Colon (tissue), 2 donors: ENCODE measurements around the gene CRACR2A.

ENCODE experiments used
- FAIRE-seq: peaks from 2 replicates; lab custom pipeline; 2012; peaks lifted over from hg19 to GRCh38; lab: Jason Lieb, UNC
- donor health status: control.
- donor health status: control.

Gene CRACR2A

DNA sequence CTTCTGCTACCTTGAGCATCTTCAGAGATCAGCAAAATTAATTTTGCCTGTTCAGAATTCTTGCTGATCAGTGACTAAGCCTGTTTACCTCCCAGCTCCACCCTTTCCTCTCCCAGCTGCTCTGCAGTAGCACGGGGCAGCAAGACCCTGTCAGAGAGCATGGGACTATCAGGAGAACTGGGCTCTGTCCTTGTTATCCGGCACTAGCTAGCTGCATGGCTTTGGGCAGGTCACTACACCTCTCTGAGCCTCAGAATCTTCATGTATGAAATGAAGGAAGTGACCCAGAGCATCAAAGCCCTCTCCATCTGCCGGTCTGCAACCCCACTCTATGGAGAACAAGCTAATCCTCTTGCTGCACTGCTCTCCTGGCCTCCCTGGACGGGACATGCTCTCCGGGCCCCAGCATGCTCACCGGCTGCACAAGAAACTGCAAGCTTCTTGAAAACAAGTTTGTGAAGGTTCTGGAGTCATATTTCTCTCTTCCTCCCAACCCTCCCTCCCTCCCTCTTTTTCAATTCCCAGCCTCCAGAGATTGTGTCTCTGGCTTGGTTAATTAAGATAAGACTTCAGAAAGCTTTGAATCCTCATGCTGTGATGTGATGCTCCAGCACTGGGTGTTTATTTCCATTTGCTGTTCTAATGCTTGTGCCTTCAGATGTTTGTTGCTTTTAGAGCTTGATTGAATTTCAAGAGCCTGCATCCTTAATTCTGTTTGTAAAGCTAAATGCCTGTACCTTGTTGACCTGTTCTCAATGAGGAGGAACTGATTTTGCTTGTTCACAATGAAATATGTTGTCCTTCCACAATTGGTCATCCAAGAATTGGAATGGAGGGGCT lies 101.1 kb downstream of the CRACR2A start:
- FAIRE-seq, result no peak

DNA sequence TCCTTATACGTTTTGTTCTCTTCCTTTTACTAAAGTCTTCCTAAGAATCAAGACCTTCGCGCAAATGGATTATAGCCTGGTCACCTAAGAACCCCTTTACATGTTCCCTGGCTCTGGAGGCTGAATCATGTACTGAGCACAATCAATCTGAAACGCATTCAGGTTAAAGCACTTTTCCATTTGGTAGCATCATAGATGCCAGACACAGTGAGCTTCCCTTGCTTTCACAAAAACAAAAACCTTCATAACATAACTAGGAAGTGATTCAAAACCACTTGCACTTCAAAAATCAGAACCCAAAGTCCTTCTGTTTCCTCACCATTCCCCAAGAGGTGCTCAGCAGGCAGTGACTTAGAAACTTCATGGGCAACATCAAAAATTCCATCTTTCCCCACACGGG lies 105.4 kb downstream of the CRACR2A start:
- no peak for FAIRE-seq

DNA sequence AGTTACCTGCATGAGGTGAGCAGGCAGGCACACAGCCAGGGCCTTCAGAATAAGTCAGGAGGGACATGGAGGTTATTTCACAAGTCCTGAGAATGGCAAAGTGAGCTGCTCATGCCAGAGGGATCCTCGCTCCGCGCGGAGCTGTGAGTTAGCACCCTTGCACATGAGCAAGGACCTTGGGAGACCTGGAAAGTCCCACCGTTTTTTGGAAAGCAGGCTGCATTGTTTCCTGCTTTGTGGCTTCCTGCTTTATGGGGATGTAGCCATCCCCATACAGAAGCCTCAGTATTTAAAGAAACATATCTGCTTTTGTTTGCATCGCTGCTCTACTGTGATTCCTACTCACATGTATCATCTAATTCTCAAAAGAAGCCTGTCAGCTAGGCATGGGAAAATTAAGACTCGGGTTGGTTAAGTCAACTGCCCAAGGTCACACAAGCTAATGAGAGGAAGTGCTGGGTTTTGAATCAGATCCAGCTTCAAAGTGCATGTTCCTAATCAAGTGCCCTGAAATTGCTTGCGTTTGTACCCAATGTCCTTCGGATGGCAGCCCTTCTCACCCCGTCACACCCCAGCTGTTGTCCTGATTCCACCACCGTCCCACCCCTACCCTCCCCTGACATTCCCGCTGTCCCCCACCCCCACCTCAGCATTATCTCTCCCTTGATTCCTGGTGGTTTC lies 106.2 kb downstream of the CRACR2A start:
- no peak for FAIRE-seq

DNA sequence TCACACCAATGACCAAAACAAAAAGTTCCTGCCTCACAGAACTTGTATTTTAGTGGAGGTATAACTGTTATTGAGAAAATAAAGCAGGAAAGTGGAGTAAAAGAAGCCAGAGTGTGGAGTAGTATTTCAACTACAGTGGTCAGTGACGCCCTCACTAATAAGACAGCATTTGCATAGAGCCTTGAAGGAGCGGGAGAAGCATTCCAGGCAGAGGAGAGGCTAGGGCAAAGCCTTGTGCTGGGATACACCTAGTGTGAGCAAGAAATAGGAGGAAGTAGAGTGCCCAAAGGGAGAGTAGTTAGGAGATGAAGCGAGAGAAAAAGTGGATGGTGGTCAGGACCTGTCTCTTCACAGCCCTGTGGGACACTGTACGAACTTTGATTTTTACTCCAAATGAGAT lies 107.8 kb downstream of the CRACR2A start:
- no peak for FAIRE-seq

DNA sequence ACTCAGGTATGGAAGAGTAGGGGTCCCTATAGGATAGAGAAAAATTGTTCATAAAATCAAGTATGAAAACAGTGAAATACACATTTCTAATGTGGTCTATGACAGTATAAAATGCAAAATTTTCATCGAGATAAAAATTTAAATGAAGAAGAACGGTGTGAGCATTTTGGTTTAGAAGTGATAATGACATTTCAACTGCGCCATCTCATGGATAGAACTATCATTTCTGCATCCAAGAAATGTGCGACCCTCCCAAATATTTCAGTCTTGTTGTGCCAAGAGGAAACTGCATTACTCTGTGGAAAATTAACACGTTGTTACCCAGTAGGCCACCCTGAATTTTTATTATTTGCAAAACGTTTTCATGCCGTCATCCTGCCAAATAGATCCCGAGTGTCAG lies 108.8 kb downstream of the CRACR2A start:
- no peak for FAIRE-seq

DNA sequence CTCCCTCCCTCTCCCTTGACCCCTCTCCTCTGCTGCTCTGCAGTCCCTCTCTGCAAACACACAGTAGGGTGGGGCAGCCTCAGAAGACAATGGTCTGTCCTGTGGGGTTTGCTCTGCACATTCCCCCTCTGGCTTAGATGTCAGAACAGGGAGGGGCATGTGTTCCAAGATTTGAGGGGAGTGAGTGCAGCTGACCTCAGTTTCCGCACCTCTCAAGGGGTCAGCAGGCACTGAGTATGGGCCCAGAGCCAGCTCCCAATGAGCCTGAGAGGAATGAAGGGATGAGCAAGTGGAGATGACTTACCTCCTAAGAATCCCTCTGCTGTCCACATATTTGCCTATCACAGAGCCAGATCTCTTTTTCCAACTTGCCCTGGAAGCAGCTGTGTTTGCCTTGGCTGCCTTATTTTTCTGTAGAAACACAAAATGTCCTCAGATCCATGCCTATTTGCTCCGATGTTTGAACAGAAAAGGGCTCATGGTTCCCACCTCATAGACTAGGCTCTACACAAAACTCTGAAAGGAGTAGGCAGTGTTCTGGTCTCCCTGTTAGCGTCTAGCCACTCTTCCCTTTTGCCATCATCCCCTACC lies 111.4 kb downstream of the CRACR2A start:
- no peak for FAIRE-seq

DNA sequence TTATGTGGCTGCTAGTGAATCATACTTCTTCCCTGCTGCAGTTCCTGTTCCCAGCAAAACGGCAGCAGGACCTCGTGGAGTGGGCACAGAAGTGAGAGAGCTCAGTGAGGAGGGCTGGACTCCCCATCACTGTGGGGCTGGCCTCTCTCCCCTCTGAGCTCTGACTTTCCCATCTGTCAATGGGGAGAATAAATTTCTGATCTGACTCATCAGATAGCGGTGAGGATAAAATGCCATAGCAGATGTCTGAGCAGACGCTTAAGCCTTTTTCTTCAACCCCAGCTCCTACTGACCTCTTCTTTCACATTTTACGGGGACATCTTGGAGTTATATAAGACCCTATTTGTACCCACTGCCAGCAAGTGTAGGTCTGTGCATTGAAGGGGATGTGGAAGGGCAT lies 116.6 kb downstream of the CRACR2A start:
- no peak for FAIRE-seq

DNA sequence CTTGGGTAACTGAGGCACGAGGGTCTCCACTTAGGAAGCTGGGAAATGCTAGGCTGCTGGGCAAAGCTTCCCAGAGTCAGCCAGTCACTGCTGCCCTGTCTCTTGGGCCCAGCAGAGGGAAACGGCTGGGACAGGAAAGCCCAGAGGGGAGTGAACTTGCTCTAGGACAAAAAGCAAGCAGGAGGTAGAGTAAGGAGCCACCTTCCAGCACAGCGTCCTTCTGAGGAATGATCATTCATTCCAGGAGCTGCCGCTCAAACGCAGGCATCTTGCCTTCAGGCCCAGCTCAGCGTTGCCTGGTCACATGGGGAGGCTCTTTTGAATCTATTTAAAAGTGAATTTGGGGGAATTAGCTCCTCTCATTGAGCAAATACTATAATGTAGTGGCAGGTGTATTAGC lies 118.6 kb downstream of the CRACR2A start:
- no peak for FAIRE-seq

DNA sequence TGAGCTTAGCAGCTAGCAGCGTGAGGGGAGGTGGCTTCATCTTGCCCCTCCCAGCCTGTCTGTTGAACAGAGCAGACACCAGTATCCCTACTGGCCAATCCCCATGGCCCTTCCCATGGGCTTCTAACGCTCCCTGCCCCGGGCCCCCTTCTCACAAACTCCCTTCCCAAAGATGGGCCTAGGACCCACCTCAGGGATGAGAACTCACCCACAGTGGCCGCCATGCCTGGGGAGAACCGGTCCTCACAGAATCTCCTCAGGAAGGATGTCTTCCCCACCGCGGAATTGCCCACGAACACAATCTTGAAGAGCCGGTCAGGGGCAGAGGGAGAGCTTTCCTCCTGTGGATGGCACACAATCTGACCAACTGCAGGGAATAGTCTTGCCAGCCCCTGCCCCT lies 119.5 kb downstream of the CRACR2A start:
- FAIRE-seq, result no peak

DNA sequence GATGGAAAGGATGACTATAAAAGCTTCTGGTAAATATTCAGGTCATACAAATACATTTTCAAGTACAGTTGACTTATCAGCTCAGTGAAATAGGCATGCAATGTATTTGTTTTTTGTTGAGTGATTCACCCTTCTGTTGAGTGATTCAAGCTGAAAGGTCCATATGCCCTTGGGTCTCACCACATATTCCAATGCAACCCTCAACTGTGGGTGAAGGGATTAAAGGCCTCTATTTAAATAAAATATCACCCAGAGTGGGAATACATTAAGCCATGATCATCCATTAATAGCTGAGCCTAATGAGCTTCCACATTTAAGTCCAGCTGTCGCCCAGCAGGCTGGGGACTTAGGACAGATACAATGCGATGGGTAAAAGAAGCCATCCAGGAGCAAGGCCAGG lies 120.2 kb downstream of the CRACR2A start:
- no peak for FAIRE-seq

DNA sequence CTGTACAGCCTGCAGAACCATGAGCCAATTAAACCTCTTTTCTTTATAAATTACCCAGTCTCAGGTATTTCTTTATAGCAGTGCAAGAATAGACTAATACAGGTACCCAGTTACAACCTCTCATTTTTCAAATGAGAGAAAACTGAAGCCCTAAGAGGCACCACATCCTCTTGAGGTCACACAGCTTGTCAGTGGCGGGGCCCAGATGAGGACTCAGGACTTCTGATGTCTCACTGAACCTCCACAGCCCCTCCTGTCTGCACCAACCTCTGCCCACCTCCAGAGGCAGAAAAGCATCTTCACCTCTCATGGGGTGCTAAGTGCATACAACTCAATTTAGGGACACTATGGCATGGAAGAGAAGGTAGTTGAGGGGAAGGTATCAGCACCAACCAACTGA lies 120.7 kb downstream of the CRACR2A start:
- FAIRE-seq, result no peak

DNA sequence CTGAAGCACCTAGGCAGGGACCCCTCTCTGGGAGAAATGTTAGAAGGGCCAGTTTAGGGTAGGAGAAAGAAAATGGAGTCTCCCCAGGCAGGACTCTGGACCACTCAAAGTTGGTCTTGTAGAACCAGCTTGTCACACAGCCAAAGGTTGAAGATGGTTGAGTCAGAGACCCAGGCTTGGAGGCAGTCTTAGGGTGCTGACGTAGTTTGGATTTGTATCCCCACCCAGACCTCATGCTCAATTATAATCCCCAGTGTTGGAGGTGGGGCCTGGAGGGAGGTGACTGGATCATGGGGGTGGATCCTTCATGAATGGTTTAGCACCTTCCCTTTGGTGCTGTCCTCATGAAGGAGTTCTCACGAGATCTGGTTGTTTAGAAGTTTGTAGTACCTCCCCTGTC lies 121.2 kb downstream of the CRACR2A start:
- no peak for FAIRE-seq

DNA sequence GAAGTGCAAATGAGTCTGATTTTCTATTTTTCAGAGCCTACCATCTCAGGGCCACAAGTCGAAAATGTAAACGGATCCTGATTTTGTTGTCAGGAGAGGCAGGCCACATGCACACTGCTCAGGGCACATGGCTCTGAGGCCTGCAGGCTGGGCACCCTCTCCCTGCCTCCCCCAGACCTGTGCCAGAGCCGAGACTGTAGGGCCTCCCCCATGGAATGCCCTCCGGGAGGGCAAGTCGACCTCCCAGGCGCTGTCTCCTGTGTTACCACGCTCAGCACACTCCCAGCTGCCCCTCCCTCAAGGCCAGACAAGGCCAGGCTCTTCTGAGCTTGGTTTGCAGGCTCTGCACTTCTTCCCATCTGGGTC lies 121.7 kb downstream of the CRACR2A start:
- FAIRE-seq, result no peak

DNA sequence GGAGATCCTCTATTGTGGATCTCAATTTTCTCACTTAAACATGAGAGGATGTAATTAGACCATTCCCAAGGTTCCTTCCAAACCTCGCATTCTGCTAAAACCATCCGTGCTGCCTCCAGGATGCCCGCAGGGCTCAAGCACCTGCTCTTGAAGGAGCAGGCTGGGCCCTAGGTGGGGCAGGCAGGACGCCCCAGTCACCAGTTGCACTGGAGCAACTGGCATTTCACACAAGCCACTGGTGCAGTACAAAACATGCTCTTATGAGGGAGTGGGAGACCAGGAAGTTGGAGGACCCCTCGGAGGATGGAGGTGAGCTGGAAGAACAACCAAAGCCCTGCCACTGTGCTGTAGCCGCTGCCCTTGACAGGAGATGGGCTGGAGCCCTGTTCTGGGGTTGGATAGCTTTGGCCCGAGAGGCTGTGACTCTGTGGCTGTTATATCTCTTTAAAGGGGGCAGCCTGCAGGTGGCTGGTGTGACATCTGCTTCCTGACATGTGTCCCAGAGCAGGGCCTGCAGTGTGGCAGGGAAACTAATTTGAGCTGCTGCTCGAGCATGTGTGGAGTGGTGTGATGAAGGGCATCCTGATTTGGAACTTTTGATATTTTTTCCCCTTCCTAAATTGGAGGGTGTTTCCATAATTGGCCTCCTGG lies 122.2 kb downstream of the CRACR2A start:
- no peak for FAIRE-seq

DNA sequence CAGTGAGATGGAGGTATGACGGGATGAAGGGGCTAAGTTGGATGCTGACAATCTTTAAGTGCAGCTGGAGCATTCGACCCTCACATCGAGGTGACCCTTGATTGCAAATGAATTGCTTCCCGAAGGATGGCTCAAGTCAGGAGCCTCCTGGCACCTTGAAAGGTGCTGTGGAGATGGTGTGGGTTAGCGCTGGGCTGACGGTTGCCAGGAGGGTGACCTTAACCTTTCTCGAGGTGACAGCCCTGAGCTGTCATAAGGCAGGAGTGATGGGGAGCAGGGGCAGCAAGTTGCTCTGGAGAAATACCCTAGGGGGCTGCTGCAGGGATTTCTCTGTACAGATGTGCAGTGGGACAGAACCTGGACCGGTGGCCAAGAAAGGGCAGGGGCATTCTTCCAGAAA lies 122.8 kb downstream of the CRACR2A start:
- FAIRE-seq, result no peak

DNA sequence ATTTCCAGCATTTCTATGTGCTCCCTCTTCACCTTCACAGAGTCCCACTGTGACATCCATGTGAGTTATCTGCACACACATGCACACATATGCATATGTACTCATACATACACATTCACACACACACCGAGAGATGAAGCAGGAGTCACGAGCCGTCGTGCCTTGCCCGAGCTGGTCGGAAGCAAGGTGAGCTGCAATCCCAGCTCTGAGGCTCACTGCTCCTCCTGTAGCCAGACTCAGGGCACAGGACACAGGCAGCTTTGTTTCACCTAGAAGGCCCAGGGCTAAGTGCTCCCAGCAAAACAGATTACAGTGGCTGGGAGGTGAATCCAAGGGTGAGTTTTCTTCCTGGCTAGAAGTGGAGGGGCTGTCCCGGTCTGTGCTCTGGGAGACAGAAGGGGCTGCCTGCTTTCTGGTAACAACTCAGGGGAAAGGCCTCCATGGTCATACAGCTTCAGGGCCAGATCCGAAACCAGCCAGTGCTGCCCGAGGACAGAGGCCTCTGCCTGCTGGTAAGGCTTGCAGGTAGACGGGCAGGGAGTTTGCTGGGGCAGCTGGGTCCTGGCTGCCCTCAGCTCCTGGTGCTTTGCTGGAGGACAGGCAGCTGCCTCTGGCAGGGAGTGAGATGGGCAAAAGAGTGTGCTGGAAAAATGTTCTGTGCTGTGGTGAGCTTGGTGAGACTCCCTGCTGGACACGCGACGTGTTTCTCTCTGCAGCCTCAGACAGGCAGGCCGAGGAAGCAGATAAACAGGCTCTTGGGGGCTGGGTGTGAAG lies 123.7 kb downstream of the CRACR2A start:
- no peak for FAIRE-seq

DNA sequence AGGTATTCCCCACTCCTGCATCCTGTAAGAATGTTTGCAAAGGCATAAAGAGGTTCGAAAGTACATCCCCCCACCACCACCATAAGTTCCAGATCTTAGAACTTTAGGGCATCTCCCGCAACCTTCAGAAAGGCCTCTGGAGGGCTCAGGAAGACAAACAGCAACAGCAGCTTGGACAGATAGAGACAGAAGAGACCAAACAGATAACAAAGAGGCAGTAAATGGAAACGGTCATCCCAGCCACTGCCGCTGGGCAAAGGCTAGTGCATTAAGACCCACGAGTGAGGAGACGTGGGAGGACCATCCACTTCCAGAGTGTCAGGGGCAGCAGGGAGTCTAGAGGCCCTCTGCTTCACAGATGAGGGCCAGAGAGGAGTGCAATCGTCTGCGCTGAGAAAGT lies 124.3 kb downstream of the CRACR2A start:
- FAIRE-seq, result no peak

DNA sequence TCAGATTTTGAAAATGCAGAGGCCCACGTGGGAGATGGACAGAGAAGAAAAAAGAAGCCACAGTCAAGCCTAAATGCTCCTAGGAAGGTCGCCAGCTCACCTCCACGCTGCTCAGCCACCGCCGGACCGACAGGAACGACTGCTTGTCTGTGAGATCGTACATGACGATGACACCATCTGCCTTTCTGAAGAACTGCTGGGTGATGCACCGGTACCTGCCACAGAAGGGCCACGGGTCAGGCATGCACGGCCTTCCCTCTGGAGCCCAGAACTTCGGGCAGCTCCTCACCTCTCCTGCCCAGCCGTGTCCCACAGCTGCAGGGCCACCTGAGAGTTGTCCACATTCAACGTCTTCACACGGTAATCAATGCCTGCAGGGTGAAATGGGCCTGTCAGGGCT lies 125.6 kb downstream of the CRACR2A start:
- FAIRE-seq, result no peak

DNA sequence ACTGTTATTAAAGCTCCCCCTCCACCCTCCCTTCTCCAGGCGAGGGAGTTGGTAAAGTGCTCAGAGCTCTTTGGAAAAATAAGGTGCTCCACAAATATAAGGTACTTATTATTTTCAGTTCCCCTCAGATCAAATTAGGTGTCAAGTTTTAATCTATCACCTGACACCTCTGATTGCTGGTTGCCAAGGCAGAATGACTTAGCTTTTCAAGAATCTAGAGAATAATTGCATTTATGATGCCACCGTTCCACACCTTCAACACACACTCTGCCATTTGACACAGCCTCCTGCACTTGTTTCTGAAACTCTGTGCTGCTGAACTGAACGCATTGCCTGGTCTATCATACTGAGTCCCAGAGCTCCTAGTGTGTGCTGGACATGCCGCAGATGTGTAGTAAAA lies 128.6 kb downstream of the CRACR2A start:
- no peak for FAIRE-seq

DNA sequence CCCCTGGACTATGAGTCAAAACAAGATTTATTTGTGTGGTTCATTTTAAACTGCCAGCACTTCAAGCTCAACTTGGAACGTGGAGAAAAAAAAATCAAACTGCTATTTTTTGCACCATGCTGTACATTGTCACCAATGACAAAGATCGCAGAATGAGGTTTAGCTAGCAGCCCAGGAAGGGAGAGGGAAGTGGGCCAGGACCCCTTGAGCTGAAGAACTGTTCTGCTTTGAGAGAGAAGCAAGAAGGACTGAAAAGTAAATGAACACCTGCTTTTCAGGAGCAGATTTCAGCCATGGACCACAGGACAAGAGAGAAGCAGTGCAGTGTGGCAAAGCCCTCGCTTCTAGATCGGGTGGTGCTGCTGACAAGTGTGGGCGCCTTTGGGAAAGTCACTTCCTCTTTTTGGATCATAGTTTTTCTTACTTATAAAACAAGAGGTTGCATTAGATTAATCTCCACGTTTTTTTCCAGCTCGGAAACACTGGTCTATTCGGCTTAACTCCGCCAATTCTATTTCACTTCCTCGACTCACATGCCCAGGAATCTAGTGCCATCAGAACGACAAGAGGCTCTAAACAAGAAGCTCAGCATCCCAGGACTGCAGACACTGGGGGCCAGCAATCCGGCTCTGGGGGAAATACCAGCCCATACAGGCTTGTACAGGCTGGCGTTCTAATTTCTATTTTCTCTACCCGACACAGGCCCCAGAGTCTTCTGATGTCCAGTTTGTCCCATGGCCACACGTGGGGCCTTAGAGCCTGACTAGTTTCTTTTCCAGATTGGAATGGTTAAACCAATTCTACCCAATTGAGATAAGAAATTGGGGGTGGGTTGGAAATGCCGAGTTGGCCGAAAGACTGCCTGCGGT lies 129.9 kb downstream of the CRACR2A start:
- no peak for FAIRE-seq
